ENCODE measurements around the gene SARDH. TPM values are rescaled to one million over a fixed set of nuclear protein-coding genes. Genes with fewer than 3 reads are reported as not detected.

SARDH gene
- total and polyA plus RNA-seq, 2 donors (not counting 3 experiments of a cell fraction or from before 2014, with no cell fraction given), result 0.19 to 0.44 TPM

DNA sequence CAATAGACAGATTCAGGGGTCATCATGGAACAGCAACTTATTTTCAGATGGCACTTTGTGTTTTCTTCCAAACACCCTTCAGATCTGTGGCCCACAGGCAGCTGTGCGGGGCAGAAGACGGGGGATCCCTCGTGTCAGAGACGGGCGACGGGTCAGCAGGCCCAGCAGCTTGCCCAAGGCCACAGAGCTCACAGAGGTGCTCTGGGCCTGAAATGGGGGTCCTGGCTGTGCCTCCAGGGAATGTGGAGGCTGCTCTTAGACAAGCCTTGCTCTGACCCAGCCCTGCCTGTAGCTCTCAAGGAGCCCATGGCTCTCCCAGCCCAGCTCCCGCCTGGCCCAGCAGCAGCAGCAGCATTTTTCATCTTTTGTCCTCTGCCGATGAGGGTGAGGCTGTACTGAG, 40.9 kb upstream of the SARDH start:
- dilution Hi-C loops (cut with MboI; ENCODE audit: extremely low pct_ligation_motif_present, low sequenced_read_pairs) (no loop called here), intact Hi-C loops (cut with micrococcal nuclease) (no loop called here)
- ChIA-PET POLR2A (no interaction called here), CTCF (interaction anchor here (0.7 to 1.2 kb wide), 2 partner anchors 212 to 216 kb away, joined by 3 read pairs; no protein-coding TSS in a partner anchor)
- Histone ChIP-seq H3K4me2 (ENCODE audit: insufficient read depth, low read length) (no peak overlapping the region), H3K36me3 (ENCODE audit: control insufficient read depth in 2 of 2, extremely low read depth in 1 of 2, insufficient read depth in 2 of 2, low read length in 2 of 2) (peaks cover 6 to 32% of the 10 kb centered on the region in 2 experiments), H3K27ac (ENCODE audit: insufficient read depth, low read depth, low read length) (no peak overlapping the region), H2AFZ (ENCODE audit: low read depth, low read length) (no peak overlapping the region), H3K4me1 (ENCODE audit: control insufficient read depth, extremely low read depth, insufficient read depth, low read length) (no peaks in the 10 kb centered on the region), H3K9ac (replicated peaks; ENCODE audit: extremely low read depth, insufficient read depth, low read length) (no peak overlapping the region), H3K9me1 (replicated peaks; ENCODE audit: control insufficient read depth, extremely low read depth, insufficient read depth, low read length) (no peaks in the 10 kb centered on the region), H3K79me2 (ENCODE audit: control insufficient read depth, insufficient read depth, low read length) (no peaks in the 10 kb centered on the region), H3K27me3 (ENCODE audit: control insufficient read depth in 2 of 2, insufficient read depth in 2 of 2, low read length in 2 of 2) (no peaks in the 10 kb centered on the region), H3K9me3 (replicated peaks; ENCODE audit: control insufficient read depth, insufficient read depth, low read length) (no peaks in the 10 kb centered on the region), H4K20me1 (replicated peaks; ENCODE audit: control insufficient read depth, extremely low read depth, insufficient read depth, low read length) (no peaks in the 10 kb centered on the region), H3K4me3 (replicated peaks in 1 of 3; ENCODE audit: insufficient read depth in 1 of 3, low read depth in 1 of 3, low read length in 3 of 3) (no peak overlapping the region)
- FAIRE-seq, result no peak
- BruUV-seq (replicated peaks), result no TSS peak
- DNase-seq (ENCODE audit: low read depth, low spot score), result no peak
- TF ChIP-seq, protein P1, sequence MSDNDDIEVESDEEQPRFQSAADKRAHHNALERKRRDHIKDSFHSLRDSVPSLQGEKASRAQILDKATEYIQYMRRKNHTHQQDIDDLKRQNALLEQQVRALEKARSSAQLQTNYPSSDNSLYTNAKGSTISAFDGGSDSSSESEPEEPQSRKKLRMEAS (IDR thresholded peaks at IDR 0.05; ENCODE audit: insufficient read depth, insufficient read length), result no peak
- TF ChIP-seq EZH2 (IDR thresholded peaks at IDR 0.05; ENCODE audit: borderline replicate concordance, low read depth, low read length, severe bottlenecking) (no peak), FOS (IDR thresholded peaks at IDR 0.05; ENCODE audit: borderline replicate concordance, insufficient read depth, low read length) (no peak), POLR2A (IDR thresholded peaks at IDR 0.05; ENCODE audit: low read depth, low read length) (no peak), POLR2AphosphoS5 (IDR thresholded peaks at IDR 0.05; ENCODE audit: insufficient read depth, low read depth, low read length) (no peak), GATA2 (IDR thresholded peaks at IDR 0.05; ENCODE audit: insufficient read depth, insufficient read length, low read depth, low read length) (no peak), JUN (IDR thresholded peaks at IDR 0.05; ENCODE audit: borderline replicate concordance, insufficient read depth, insufficient read length, low read depth) (no peak)
- TF ChIP-seq, protein P2, sequence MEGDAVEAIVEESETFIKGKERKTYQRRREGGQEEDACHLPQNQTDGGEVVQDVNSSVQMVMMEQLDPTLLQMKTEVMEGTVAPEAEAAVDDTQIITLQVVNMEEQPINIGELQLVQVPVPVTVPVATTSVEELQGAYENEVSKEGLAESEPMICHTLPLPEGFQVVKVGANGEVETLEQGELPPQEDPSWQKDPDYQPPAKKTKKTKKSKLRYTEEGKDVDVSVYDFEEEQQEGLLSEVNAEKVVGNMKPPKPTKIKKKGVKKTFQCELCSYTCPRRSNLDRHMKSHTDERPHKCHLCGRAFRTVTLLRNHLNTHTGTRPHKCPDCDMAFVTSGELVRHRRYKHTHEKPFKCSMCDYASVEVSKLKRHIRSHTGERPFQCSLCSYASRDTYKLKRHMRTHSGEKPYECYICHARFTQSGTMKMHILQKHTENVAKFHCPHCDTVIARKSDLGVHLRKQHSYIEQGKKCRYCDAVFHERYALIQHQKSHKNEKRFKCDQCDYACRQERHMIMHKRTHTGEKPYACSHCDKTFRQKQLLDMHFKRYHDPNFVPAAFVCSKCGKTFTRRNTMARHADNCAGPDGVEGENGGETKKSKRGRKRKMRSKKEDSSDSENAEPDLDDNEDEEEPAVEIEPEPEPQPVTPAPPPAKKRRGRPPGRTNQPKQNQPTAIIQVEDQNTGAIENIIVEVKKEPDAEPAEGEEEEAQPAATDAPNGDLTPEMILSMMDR (IDR thresholded peaks at IDR 0.05; ENCODE audit: extremely low read depth in 1 of 2, insufficient read depth in 1 of 2, low read depth in 1 of 2, low read length in 2 of 2), result no peak
